HepG2 (cell line): ENCODE data around the gene CSNK2A1. TPM values are rescaled to one million over a fixed set of nuclear protein-coding genes. Genes with fewer than 3 reads are reported as not detected.

Experiments used
- CREB3 ChIP-seq: sonication (generic); formaldehyde crosslinking; IDR thresholded peaks from 2 replicates; pipeline ENCODE4 v1.5.0; 2020; ENCODE audit warnings: missing genetic modification reagents
- GATAD2A ChIP-seq: IDR thresholded peaks from 2 replicates; pipeline ENCODE4 v1.6.1; 2016
- HMG20B ChIP-seq: conservative IDR thresholded peaks from 2 replicates; pipeline ENCODE4 v1.6.1; 2016; ENCODE audit warnings: missing genetic modification reagents, missing compliant biosample characterization
- HMGXB4 ChIP-seq, 2 experiments: sonication (generic) in 1 of 2; formaldehyde crosslinking in 1 of 2; IDR thresholded peaks; 2 replicates each; pipeline versions ENCODE4 v1.4.0 to v1.6.1; 2018 to 2020; ENCODE audit warnings: missing genetic modification reagents in 2 of 2, borderline replicate concordance in 1 of 2, low read depth in 1 of 2, mild to moderate bottlenecking in 1 of 2, missing biosample characterization in 1 of 2
- NCOA1 ChIP-seq: sonication (generic); formaldehyde crosslinking; IDR thresholded peaks from 2 replicates; pipeline ENCODE4 v1.9.0; 2021; ENCODE audit warnings: missing genetic modification reagents
- NFE2 ChIP-seq: sonication (generic); formaldehyde crosslinking; IDR thresholded peaks from 2 replicates; pipeline ENCODE4 v1.4.0; 2020; ENCODE audit warnings: missing genetic modification reagents
- POLR2A ChIP-seq, 2 experiments: IDR thresholded peaks; 2 replicates each; pipeline ENCODE4 v1.6.1; 2011; ENCODE audit warnings: low read depth in 2 of 2, low read length in 2 of 2, mild to moderate bottlenecking in 1 of 2, moderate library complexity in 1 of 2; ENCODE audit not compliant: insufficient read depth in 1 of 2
- PRPF4 ChIP-seq: fragments of 200-400 bp; formaldehyde crosslinking; IDR thresholded peaks from 2 replicates; pipeline ENCODE4 v1.6.1; 2016; ENCODE audit warnings: low read length, low read depth; ENCODE audit not compliant: poor library complexity, severe bottlenecking
- RFX1 ChIP-seq: fragments of 450-650 bp; IDR thresholded peaks from 2 replicates; pipeline ENCODE4 v1.6.1; 2017
- RFX5 ChIP-seq: IDR thresholded peaks from 2 replicates; pipeline ENCODE4 v1.6.1; 2011; ENCODE audit warnings: low read depth, low read length, improper control_type of control experiment
- RORA ChIP-seq: sonication (generic); formaldehyde crosslinking; IDR thresholded peaks from 2 replicates; pipeline ENCODE4 v1.5.0; 2020; ENCODE audit warnings: mild to moderate bottlenecking, missing genetic modification reagents, moderate library complexity
- SMAD1 ChIP-seq: sonication (generic); formaldehyde crosslinking; IDR thresholded peaks from 2 replicates; pipeline ENCODE4 v1.4.0; 2020; ENCODE audit warnings: missing genetic modification reagents, low read depth, mild to moderate bottlenecking, borderline replicate concordance
- SOX5 ChIP-seq: IDR thresholded peaks from 2 replicates; pipeline ENCODE4 v1.6.1; 2016; ENCODE audit warnings: borderline replicate concordance
- SP2 ChIP-seq: sonication (generic); formaldehyde crosslinking; IDR thresholded peaks from 2 replicates; pipeline ENCODE4 v1.5.1; 2020; ENCODE audit warnings: mild to moderate bottlenecking, missing genetic modification reagents
- SRY ChIP-seq: sonication (generic); formaldehyde crosslinking; IDR thresholded peaks from 2 replicates; pipeline ENCODE4 v1.8.0; 2022; ENCODE audit warnings: mild to moderate bottlenecking, missing genetic modification reagents
- ZFP36 ChIP-seq: fragments of 150-350 bp; IDR thresholded peaks from 2 replicates; pipeline ENCODE4 v1.6.1; 2018; ENCODE audit warnings: borderline replicate concordance, low read length, low read depth; ENCODE audit not compliant: partially characterized antibody
- ZFP82 ChIP-seq: sonication (generic); formaldehyde crosslinking; IDR thresholded peaks from 2 replicates; pipeline ENCODE4 v1.5.1; 2020; ENCODE audit warnings: mild to moderate bottlenecking, missing genetic modification reagents, borderline replicate concordance
- ZMAT3 ChIP-seq: sonication (generic); formaldehyde crosslinking; conservative IDR thresholded peaks from 2 replicates; pipeline ENCODE4 v1.7.0; 2021; ENCODE audit warnings: missing genetic modification reagents
- ZNF230 ChIP-seq: sonication (generic); formaldehyde crosslinking; IDR thresholded peaks from 2 replicates; pipeline ENCODE4 v1.4.0; 2020; ENCODE audit warnings: mild to moderate bottlenecking, missing genetic modification reagents
- ZNF335 ChIP-seq: sonication (generic); formaldehyde crosslinking; IDR thresholded peaks from 2 replicates; pipeline ENCODE4 v1.4.0; 2020; ENCODE audit warnings: missing genetic modification reagents
- ZNF772 ChIP-seq: sonication (generic); formaldehyde crosslinking; IDR thresholded peaks from 2 replicates; pipeline ENCODE4 v1.5.0; 2020; ENCODE audit warnings: mild to moderate bottlenecking, missing genetic modification reagents
- ZNF782 ChIP-seq: sonication (generic); formaldehyde crosslinking; IDR thresholded peaks from 2 replicates; pipeline ENCODE4 v1.4.0; 2020; ENCODE audit warnings: missing genetic modification reagents, mild to moderate bottlenecking, borderline replicate concordance
- ZSCAN12 ChIP-seq: sonication (generic); formaldehyde crosslinking; IDR thresholded peaks from 2 replicates; pipeline ENCODE4 v1.9.0; 2021; ENCODE audit warnings: mild to moderate bottlenecking, missing genetic modification reagents
- polyA plus RNA-seq, 8 experiments: library from polyadenylated mRNA; depleted of rRNA in 3 of 8; stranded (reverse) in 7 of 8; unstranded in 1 of 8; fragments of >200 nt; fragmentation: Illumina TruSeq in 4 of 8; extraction: Trizol in 4 of 8; gene quantifications; 2 replicates each; pipeline versions ENCODE4 v1.2.1 to v1.2.3, GENCODE V29; 2011 to 2016; ENCODE audit warnings: low read depth in 4 of 8, missing spikeins in 1 of 8, mixed read lengths in 1 of 8; ENCODE audit not compliant: insufficient read depth in 1 of 8
- total RNA-seq, 5 experiments: library from RNA; depleted of rRNA; stranded (reverse); fragments of >200 nt; fragmentation: Illumina TruSeq; extraction: Trizol; gene quantifications; 2 replicates each; pipeline ENCODE4 v1.2.3, GENCODE V29; 2016; ENCODE audit warnings: low read depth in 1 of 5
- TF ChIP-seq, protein P1 (sequence below): sonication (generic); formaldehyde crosslinking; IDR thresholded peaks from 2 replicates; pipeline ENCODE4 v1.5.0; 2020; ENCODE audit warnings: mild to moderate bottlenecking, missing genetic modification reagents, borderline replicate concordance
- TF ChIP-seq, protein P2 (sequence below): sonication (generic); formaldehyde crosslinking; conservative IDR thresholded peaks from 2 replicates; pipeline ENCODE4 v1.8.0; 2022; ENCODE audit warnings: mild to moderate bottlenecking, moderate library complexity, missing genetic modification reagents

The CSNK2A1 gene
- total and polyA plus RNA-seq, 2 of the 13 experiments (the other 11 are each of a cell fraction or from before 2014, with no cell fraction given), result 153 to 231 TPM

DNA sequence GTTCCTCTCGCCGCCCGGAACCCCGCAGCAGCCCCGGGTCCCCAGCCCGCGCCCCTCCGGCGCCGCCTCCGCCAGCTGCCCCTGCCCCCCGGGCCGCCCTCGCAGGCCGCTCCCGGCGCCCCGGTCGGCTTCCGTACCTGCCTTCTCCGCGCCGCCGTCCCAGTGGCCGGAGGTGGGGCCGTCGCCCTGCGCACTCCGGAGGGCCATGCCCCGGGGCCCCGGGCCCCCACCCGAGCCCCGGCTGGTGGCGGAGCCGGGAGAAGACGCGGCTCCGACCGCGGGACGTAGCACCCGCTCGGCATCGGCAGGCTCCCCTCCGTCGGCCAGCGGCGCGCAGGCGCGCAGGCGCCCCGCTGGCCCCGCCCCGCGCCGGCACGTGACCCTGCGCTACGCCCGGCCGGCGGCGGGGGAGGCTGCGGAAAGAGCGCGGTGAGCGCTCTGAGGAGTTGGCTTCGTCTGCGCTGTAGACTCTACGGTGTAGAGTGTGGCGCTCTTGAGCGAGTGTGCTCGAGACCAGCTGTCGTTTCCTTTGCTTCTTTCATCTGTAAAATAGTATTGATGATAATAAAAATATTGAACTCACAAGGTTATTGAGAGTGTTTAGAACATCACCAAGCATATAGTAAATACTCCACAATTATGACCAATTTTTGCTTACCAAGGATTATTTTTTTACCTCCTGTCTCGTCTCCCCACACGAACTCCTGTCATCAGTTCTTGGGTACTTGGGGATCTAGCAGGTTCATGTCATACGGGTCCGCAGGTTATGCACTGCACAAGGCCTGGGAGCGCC lies 81.2 kb downstream of the CSNK2A1 start, which contains the start of gene TBC1D20 (continued):
- peak in 1 of 2 experiments; percentile 62; a peak in 1 of 4 replicates for TF ChIP-seq HMGXB4 (CRISPR knock-in tag; IDR thresholded peaks at IDR 0.05; ENCODE audit: borderline replicate concordance in 1 of 2, low read depth in 1 of 2)
- TF ChIP-seq POLR2A (IDR thresholded peaks at IDR 0.05; ENCODE audit: insufficient read depth in 1 of 2, low read depth in 2 of 2, low read length in 2 of 2), result peak; percentile 76 to 93
- TF ChIP-seq RFX5, result no peak
- TF ChIP-seq, protein P1, sequence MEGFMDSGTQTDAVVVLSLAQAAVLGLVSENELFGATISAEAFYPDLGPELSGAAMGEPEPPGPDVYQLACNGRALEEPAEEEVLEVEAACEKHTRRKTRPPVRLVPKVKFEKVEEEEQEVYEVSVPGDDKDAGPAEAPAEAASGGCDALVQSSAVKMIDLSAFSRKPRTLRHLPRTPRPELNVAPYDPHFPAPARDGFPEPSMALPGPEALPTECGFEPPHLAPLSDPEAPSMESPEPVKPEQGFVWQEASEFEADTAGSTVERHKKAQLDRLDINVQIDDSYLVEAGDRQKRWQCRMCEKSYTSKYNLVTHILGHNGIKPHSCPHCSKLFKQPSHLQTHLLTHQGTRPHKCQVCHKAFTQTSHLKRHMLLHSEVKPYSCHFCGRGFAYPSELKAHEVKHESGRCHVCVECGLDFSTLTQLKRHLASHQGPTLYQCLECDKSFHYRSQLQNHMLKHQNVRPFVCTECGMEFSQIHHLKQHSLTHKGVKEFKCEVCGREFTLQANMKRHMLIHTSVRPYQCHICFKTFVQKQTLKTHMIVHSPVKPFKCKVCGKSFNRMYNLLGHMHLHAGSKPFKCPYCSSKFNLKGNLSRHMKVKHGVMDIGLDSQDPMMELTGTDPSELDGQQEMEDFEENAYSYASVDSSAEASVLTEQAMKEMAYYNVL, result no peak
- TF ChIP-seq RORA, result no peak
- no peak; the same call in 1 of the 2 replicates for TF ChIP-seq ZNF230 (CRISPR knock-in tag)
- TF ChIP-seq ZSCAN12, result peak; percentile 47; the same call in 1 of the 2 replicates
- TF ChIP-seq GATAD2A, result 0 out of 2 replicates have a peak, but pooled peaks have one; percentile 38
- TF ChIP-seq SRY (CRISPR knock-in tag), result peak; percentile 30; the same call in 1 of the 2 replicates
- TF ChIP-seq CREB3 (CRISPR knock-in tag), result no peak
- TF ChIP-seq ZFP36, result no peak
- TF ChIP-seq NFE2 (CRISPR knock-in tag), result no peak
- TF ChIP-seq SP2 (CRISPR knock-in tag), result no peak
- TF ChIP-seq ZNF335 (CRISPR knock-in tag), result no peak
- TF ChIP-seq ZFP82, result peak; percentile 56; the same call in 1 of the 2 replicates
- peak; percentile 23; the same call in 1 of the 2 replicates for TF ChIP-seq ZNF772 (CRISPR knock-in tag)
- TF ChIP-seq ZNF782, result no peak
- no peak for TF ChIP-seq NCOA1
- no peak for TF ChIP-seq SMAD1 (CRISPR knock-in tag)
- no peak for TF ChIP-seq RFX1
- no peak for TF ChIP-seq PRPF4
- no peak for TF ChIP-seq ZMAT3 (CRISPR knock-in tag)
- no peak for TF ChIP-seq HMG20B (CRISPR knock-in tag)
- TF ChIP-seq SOX5 (CRISPR knock-in tag), result peak; percentile 28; the same call in 1 of the 2 replicates
- TF ChIP-seq, protein P2, sequence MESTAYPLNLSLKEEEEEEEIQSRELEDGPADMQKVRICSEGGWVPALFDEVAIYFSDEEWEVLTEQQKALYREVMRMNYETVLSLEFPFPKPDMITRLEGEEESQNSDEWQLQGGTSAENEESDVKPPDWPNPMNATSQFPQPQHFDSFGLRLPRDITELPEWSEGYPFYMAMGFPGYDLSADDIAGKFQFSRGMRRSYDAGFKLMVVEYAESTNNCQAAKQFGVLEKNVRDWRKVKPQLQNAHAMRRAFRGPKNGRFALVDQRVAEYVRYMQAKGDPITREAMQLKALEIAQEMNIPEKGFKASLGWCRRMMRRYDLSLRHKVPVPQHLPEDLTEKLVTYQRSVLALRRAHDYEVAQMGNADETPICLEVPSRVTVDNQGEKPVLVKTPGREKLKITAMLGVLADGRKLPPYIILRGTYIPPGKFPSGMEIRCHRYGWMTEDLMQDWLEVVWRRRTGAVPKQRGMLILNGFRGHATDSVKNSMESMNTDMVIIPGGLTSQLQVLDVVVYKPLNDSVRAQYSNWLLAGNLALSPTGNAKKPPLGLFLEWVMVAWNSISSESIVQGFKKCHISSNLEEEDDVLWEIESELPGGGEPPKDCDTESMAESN (CRISPR knock-in tag), result peak; percentile 54; the same call in 1 of the 2 replicates
